Dermis microvascular lymphatic vessel endothelial cell (primary cell): ENCODE data around the gene CLEC18C. TPM values are rescaled to one million over a fixed set of nuclear protein-coding genes. Genes with fewer than 3 reads are reported as not detected.
"Not testable (repeated sequence)": the region's sequence is repeated elsewhere in the genome, so short reads cannot be mapped to it uniquely, and the experiment has no call there.

Experiments used
- DNase-seq, 2 donors: peaks; one replicate each; pipeline versions ENCODE4 v3.0.0 to v3.0.0-alpha.2; 2010; ENCODE audit warnings: low read depth in 2 of 2
- total RNA-seq: library from RNA; depleted of rRNA; stranded (reverse); fragments of >200 nt; gene quantifications from 2 replicates; pipeline ENCODE4 v1.2.1, GENCODE V29; 2014

The CLEC18C gene
- total RNA-seq, 1 donor from 2014 or later, result under 0.01 TPM

DNA sequence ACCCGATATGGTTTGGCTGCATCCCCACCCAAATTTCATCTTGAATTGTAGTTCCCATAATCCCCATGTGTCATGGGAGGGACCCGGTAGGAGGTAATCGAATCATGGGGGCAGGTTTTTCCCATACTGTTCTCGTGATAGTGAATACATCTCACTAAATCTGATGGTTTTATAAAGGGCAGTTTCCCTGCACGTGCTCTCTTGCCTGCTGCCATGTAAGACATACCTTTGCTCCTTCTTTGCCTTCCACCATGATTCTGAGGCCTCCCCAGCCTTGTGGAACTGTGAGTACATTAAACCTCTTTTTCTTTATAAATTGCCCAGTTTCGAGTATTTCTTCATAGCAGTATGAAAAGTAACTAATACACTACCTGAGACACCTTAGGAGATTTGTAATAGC, 32.8 kb downstream of the CLEC18C start:
- not testable (repeated sequence) for DNase-seq

DNA sequence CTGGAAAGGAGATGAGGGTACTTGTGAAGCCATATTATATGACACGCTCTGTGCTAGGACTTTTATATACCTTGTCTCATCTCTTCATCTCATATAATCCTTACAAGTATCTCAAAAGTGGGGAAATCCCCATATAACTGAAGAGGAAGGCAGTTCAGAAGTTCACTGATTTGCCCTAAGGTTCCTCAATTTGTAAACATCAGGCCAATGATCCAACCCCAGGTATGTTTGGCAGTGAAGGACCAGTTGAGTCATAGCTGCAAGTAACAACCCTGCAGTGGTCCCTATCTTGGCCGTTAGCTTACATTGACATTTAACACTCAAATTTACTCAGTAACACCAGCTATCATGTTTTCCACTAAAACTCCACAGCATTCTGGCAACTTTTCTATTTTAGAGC, 45.0 kb downstream of the CLEC18C start:
- not testable (repeated sequence) for DNase-seq

DNA sequence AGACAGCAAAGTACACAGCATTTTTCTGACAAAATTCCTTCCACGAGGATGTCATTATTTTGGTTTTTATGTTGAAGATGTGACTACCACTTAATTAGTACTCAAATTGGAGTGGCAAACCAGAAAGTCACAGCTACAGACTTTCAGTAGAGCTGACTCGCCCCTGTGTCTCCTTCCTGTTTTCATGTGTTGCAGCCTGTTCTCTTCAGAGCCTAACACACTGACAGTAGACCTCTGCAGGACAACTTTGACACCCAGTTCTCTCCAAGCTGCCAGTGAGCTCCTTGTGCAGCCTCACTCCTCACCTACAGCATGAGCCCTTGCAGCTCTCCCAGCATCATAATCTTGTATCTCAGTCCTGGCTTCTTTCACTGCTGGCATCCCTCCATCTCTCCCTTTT, 49.0 kb downstream of the CLEC18C start:
- DNase-seq, result peak in 1 of 2 donors; percentile 13

DNA sequence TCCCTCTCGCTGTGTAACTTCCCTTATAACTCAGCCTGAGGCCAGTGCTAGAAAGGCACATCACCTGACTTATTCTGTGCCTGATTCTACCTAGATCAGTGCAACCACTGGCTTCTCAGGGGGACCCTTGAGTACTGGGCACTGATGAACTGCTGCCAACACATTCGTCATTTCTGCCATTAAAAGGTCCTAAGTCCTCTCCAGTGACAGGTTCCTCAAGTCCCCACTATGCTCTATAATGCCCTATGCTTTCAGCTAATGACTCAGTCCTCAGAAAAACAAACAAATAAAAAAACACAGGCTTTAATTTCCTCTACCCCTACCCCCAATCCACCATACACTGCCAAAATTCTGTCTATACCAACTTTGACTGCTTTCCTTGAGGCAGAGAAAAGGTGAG, 49.6 kb downstream of the CLEC18C start:
- DNase-seq, result peak in 1 of 2 donors; percentile 24

DNA sequence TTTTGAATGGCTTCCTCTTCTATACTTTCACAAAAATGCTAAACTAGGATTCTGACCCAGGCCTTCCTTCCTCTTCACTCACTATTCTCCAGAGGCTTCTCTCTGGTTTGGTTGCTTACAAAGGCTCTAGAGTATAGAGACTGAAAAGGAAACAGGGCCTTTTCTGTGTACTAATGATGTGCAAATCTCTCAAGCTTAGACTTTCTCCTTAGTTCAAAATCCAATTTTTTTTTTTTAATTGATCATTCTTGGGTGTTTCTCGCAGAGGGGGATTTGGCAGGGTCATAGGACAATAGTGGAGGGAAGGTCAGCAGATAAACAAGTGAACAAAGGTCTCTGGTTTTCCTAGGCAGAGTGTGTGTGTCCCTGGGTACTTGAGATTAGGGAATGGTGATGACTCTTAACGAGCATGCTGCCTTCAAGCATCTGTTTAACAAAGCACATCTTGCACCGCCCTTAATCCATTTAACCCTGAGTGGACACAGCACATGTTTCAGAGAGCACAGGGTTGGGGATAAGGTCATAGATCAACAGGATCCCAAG, 50.5 kb downstream of the CLEC18C start:
- DNase-seq, result not testable (repeated sequence)

DNA sequence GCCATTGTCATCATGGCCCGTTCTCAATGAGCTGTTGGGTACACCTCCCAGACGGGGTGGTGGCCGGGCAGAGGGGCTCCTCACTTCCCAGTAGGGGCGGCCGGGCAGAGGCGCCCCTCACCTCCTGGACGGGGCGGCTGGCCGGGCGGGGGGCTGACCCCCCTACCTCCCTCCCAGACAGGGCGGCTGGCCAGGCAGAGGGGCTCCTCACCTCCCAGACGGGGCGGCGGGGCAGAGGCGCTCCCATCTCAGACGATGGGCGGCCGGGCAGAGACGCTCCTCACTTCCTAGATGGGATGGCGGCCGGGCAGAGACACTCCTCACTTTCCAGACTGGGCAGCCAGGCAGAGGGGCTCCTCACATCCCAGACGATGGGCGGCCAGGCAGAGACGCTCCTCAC, 51.1 kb downstream of the CLEC18C start:
- DNase-seq, result not testable (repeated sequence)

DNA sequence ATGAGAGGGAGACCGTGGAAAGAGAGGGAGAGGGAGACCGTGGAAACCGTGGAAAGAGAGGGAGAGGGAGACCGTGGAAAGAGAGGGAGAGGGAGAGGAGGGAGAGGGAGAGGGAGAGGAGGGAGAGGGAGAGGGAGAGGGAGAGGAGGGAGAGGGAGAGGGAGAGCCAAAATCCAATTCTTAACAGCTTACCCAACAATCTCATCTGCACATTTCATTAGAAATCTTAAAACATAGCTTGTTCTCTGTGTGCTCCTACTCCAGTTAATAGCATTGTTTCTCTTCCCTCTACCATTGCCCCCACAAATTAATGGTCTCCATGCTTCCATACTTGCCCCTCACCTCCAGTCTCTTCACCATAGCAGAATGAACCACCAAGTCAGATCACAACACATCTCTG, 51.8 kb downstream of the CLEC18C start:
- not testable (repeated sequence) for DNase-seq

DNA sequence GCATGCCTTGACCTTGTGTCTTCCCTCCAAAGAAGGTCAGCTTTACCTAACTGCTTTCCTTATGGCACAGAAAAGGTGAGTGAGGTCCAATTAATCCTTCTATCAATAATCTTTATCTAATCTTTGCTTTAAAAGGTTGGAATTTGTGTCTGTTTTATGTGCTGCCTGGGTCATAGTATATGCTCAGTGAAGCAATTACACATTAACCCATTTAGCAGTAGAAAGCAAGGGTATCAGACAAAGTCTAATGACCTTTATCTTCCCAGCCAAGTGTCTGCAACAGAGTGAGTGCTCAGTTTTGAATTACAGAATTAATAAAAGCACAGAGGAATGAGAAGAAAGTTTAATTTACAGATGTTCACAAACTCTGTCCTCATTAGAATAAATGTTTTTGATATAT, 52.4 kb downstream of the CLEC18C start:
- not testable (repeated sequence) for DNase-seq

DNA sequence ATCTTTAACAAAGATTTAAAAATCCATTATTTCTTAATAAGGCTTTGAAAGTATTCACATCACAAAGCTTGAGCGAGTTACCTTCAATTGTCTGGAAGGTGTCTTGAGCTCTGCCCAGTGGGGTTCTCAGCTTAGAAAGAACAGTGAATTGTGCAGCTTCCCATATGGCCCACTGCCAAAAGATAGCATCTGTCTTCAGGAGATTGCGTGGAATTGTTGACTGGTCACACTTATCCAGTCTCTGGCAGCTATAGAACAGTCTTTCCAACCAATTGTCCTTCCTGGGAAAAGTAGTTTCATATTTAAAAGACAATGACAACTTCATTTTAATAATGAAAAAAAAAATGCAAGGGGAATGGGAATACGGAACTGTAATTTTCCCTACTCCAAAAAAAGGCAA, 58.2 kb downstream of the CLEC18C start:
- DNase-seq, result peak in 1 of 2 donors; percentile 86

Other genes with a start within 250 kb of the CLEC18C start
- 0.13 TPM in 2 replicates for gene CLEC18A, start 222.5 kb upstream of the CLEC18C start, total RNA-seq
- 17.2 and 38.2 TPM in 2 replicates for gene PDPR, start 59.5 kb upstream of the CLEC18C start, total RNA-seq
- gene EXOSC6, start 78.2 kb downstream of the CLEC18C start, total RNA-seq, result 28.2 and 40.0 TPM in 2 replicates
- gene AARS1, start 115.7 kb downstream of the CLEC18C start, total RNA-seq, result 91.7 and 99.2 TPM in 2 replicates
- gene DDX19B, start 125.4 kb downstream of the CLEC18C start, total RNA-seq, result 22.5 and 26.0 TPM in 2 replicates
- gene DDX19A, start 173.1 kb downstream of the CLEC18C start, total RNA-seq, result 27.0 and 38.1 TPM in 2 replicates